ENCODE data around the gene CHST12.

DNA sequence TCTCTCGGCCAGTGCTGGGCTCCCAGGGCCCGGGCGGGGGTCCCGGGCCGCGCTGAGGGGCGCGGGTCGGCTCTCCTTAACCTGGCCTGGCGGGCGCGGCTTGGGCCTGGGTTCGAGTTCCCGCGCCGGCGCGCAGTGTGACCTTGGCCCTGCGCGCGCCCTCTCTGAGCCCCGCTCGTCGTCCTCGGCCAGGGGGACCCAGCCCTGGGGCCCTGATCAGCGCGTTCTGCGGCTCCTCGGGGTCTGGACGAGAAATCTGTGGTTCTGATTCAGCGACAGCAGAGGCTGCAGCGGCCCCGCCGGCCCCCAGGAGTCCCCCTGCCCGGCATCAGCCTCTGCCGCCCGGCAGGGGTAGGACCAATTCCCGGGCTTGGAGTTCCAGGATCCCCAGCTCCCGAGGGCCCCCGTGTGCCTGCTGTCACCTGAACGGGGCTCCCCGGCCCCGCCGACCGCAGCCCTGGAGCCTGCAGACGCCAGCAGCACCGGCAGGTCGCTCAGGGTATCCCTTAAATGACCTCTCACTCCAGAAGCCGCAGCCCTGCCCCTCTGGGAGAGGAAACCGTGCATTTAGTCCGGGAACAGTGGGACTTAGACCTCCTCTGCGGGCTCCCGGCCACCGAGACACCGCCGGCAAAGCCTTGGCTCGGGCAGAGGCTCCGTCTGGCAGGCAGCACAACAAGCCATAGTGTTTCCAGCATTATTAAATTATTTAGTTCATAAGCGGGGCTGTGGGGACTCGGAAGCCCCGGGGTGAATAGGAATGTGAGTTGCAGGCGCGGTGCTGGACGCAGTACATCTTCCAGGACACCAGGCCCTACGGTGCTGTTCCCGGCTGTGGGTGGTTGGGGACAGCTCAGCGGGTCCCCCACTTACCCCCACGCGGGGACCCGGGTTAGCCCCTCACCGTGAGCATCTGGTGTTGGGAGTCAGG, 572 bp downstream of the CHST12 start:
- TF ChIP-seq, protein P1, sequence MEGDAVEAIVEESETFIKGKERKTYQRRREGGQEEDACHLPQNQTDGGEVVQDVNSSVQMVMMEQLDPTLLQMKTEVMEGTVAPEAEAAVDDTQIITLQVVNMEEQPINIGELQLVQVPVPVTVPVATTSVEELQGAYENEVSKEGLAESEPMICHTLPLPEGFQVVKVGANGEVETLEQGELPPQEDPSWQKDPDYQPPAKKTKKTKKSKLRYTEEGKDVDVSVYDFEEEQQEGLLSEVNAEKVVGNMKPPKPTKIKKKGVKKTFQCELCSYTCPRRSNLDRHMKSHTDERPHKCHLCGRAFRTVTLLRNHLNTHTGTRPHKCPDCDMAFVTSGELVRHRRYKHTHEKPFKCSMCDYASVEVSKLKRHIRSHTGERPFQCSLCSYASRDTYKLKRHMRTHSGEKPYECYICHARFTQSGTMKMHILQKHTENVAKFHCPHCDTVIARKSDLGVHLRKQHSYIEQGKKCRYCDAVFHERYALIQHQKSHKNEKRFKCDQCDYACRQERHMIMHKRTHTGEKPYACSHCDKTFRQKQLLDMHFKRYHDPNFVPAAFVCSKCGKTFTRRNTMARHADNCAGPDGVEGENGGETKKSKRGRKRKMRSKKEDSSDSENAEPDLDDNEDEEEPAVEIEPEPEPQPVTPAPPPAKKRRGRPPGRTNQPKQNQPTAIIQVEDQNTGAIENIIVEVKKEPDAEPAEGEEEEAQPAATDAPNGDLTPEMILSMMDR (IDR thresholded peaks at IDR 0.05; ENCODE audit: low read depth, low read length, poor library complexity, severe bottlenecking), result peak; percentile 21
- peak; percentile 56; the same call in 1 of the 2 replicates for TF ChIP-seq EZH2phosphoT487 (IDR thresholded peaks at IDR 0.05; ENCODE audit: borderline replicate concordance, low read length)
